ENCODE results near the gene HDAC4. TPM values are rescaled to one million over a fixed set of nuclear protein-coding genes. Genes with fewer than 3 reads are reported as not detected.

HDAC4 gene
- total and polyA plus RNA-seq, 2 of the 8 experiments (the other 6 are each of a cell fraction or from before 2014, with no cell fraction given), result 15.4 to 31.5 TPM

- no peak overlapping the region for H4K5ac ChIP-seq (ENCODE audit: insufficient read length, low read depth, low read length)
- H2BK12ac ChIP-seq (ENCODE audit: low read depth, low read length), result no peak overlapping the region
- H3K4me3 ChIP-seq (ENCODE audit: extremely low read depth in 1 of 4, insufficient read depth in 2 of 4, low read depth in 3 of 4, low read length in 4 of 4), result no peak overlapping the region
- no peak overlapping the region for H3K4ac ChIP-seq (replicated peaks; ENCODE audit: insufficient read length, low read depth, low read length)
- H3K9me3 ChIP-seq (ENCODE audit: insufficient read depth in 2 of 2, low read depth in 1 of 2, low read length in 1 of 2), result no peaks in the 10 kb centered on the region
- H2BK20ac ChIP-seq (ENCODE audit: low read length), result no peak overlapping the region
- POLR2A ChIA-PET (ENCODE audit: partially characterized antibody), result no interaction called here
- H2BK120ac ChIP-seq (replicated peaks; ENCODE audit: low read depth, low read length), result no peak overlapping the region
- H3K36me3 ChIP-seq (ENCODE audit: control insufficient read depth in 2 of 4, insufficient read depth in 4 of 4, low read length in 3 of 4), result peaks cover 0 to 5% (median 2%) of the 10 kb centered on the region in 4 experiments; a peak in 4 of 8 replicates
- H3K56ac ChIP-seq (replicated peaks; ENCODE audit: insufficient read length, low read depth, low read length), result no peak overlapping the region
- no peak overlapping the region for H2AFZ ChIP-seq (ENCODE audit: low read length)
- H4K8ac ChIP-seq (ENCODE audit: extremely low read depth, insufficient read depth, low read length), result no peak overlapping the region
- H3K79me2 ChIP-seq (ENCODE audit: control insufficient read depth in 1 of 2, insufficient read depth in 2 of 2, low read length in 2 of 2), result no peaks in the 10 kb centered on the region
- H3K14ac ChIP-seq (ENCODE audit: insufficient read length), result no peak overlapping the region
- no peak overlapping the region for H2BK15ac ChIP-seq (ENCODE audit: low read length)
- no peak overlapping the region for H3K18ac ChIP-seq (ENCODE audit: extremely low read depth, low read length)
- WGBS, 2 experiments (ENCODE audit: extremely low coverage in 1 of 2, insufficient coverage in 1 of 2, insufficient read length in 1 of 2, insufficient replicate concordance in 2 of 2, low coverage in 1 of 2, low lambda C conversion rate in 2 of 2, missing lambda C conversion rate in 1 of 2), result 93% methylated on average over 15 of the region's 15 CpGs; no CpG with 5 or more reads in 1 of the 2 experiments
- TF ChIP-seq EGR1 (IDR thresholded peaks at IDR 0.05; ENCODE audit: borderline replicate concordance, low read depth, low read length) (no peak), E2F6 (IDR thresholded peaks at IDR 0.05) (no peak), FOSL1 (IDR thresholded peaks at IDR 0.05; ENCODE audit: insufficient read depth, low read depth, low read length) (no peak), JUND (IDR thresholded peaks at IDR 0.05; ENCODE audit: low read length) (no peak), MAFK (IDR thresholded peaks at IDR 0.05; ENCODE audit: low read depth, low read length) (no peak), NRF1 (IDR thresholded peaks at IDR 0.05; ENCODE audit: low read depth, low read length) (no peak), KDM4A (IDR thresholded peaks at IDR 0.05; ENCODE audit: low read depth, low read length, severe bottlenecking) (no peak), RFX5 (IDR thresholded peaks at IDR 0.05; ENCODE audit: borderline replicate concordance, low read depth, low read length) (no peak), GTF2F1 (IDR thresholded peaks at IDR 0.05; ENCODE audit: borderline replicate concordance, low read depth, low read length) (no peak), JUN (IDR thresholded peaks at IDR 0.05; ENCODE audit: low read depth, low read length) (no peak), NANOG (IDR thresholded peaks at IDR 0.05; ENCODE audit: insufficient read depth, low read depth, low read length, poor library complexity, severe bottlenecking) (no peak)
- TF ChIP-seq, protein P1, sequence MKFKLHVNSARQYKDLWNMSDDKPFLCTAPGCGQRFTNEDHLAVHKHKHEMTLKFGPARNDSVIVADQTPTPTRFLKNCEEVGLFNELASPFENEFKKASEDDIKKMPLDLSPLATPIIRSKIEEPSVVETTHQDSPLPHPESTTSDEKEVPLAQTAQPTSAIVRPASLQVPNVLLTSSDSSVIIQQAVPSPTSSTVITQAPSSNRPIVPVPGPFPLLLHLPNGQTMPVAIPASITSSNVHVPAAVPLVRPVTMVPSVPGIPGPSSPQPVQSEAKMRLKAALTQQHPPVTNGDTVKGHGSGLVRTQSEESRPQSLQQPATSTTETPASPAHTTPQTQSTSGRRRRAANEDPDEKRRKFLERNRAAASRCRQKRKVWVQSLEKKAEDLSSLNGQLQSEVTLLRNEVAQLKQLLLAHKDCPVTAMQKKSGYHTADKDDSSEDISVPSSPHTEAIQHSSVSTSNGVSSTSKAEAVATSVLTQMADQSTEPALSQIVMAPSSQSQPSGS (IDR thresholded peaks at IDR 0.05; ENCODE audit: low read length), result no peak
- no peak for DNase-seq (ENCODE audit: low read depth in 1 of 2, low spot score in 2 of 2)
- no peaks in the 10 kb centered on the region for H3K27me3 ChIP-seq (replicated peaks in 1 of 4; ENCODE audit: control insufficient read depth in 3 of 4, extremely low read depth in 1 of 4, insufficient read depth in 3 of 4, low read length in 3 of 4)
- no peaks in the 10 kb centered on the region for H3K79me1 ChIP-seq (ENCODE audit: low read depth, low read length)
- FAIRE-seq, result no peak
- no peak overlapping the region for H2AK5ac ChIP-seq (ENCODE audit: low read depth, low read length)
- H3K4me2 ChIP-seq (ENCODE audit: insufficient read depth in 1 of 2, low read depth in 2 of 2, low read length in 2 of 2), result no peak overlapping the region
- H4K20me1 ChIP-seq (replicated peaks in 1 of 2; ENCODE audit: control insufficient read depth in 1 of 2, insufficient read depth in 2 of 2, low read length in 2 of 2), result peaks cover 2% of the 10 kb centered on the region in 2 experiments
- no peak overlapping the region for H4K91ac ChIP-seq (replicated peaks; ENCODE audit: insufficient read length, low read length)
- no peak overlapping the region for H3K9ac ChIP-seq (replicated peaks in 1 of 4; ENCODE audit: extremely low read depth in 1 of 4, low read depth in 3 of 4, low read length in 3 of 4)
- H3K23me2 ChIP-seq (ENCODE audit: low read depth, low read length), result no peaks in the 10 kb centered on the region
- CTCF ChIA-PET (ENCODE audit: partially characterized antibody), result interaction anchor here (0.6 to 1.6 kb wide), 4 partner anchors 9 to 794 kb away, joined by 3 to 4 read pairs (median 3); no protein-coding TSS in a partner anchor
- no peak overlapping the region for H3K23ac ChIP-seq (ENCODE audit: insufficient read length)
- H2BK5ac ChIP-seq (ENCODE audit: low read depth, low read length), result no peak overlapping the region
- no peak overlapping the region for H3K27ac ChIP-seq (ENCODE audit: low read depth, low read length)
- no peaks in the 10 kb centered on the region for H3K4me1 ChIP-seq (replicated peaks in 1 of 4; ENCODE audit: control insufficient read depth in 3 of 4, insufficient read depth in 4 of 4, low read length in 3 of 4)
These were observed 301.3 kb downstream of the HDAC4 start for GRCh38 chr2:239099474-239099873.

All from H1 (cell line).